ENCODE data around the gene NBL1. TPM values are rescaled to one million over a fixed set of nuclear protein-coding genes. Genes with fewer than 3 reads are reported as not detected.

The NBL1 gene
- total and polyA plus RNA-seq, 9 of the 15 experiments (the other 6 are each of a cell fraction or from before 2014, with no cell fraction given), result 0.10 to 3.7 (median 1.8) TPM; not detected in 1

DNA sequence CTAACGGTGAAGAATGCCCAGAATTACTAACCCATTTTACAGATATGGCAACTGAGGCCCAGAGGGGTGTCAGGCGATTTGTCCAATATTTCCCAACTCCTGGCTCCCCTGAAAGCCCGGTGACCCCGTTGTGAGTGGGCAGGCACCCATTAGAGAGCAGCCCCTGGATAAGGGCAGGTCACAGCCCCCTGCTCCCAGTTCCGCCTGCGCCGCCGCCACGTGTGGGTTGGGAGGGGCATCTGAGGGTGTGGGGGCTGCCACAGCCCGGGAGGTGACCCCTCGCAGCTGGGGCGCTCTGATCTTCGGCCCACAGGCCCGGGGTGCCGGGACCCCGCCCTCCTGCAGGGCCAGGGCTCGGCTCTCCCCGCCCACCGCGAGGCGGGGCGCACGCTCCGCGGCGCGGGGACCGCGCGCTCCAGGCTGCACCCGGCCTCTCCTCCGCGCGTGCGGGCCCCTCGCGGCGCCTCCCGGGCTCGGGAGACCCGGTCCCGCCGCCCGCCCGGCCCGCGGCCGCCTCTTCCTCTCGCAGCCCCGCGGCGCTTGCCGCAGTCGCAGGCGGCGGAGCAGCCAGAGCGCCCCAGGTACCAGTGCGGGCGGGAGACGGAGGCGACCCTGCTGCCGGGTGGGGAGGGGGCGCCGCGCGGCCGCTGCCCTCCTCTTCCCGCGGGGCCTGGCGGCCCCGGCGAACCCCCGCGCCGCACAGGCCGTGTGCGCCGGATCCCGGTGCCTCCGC, 20.5 kb downstream of the NBL1 start, which contains the start of gene HTR6 (continued):
- TF ChIP-seq, protein P1, sequence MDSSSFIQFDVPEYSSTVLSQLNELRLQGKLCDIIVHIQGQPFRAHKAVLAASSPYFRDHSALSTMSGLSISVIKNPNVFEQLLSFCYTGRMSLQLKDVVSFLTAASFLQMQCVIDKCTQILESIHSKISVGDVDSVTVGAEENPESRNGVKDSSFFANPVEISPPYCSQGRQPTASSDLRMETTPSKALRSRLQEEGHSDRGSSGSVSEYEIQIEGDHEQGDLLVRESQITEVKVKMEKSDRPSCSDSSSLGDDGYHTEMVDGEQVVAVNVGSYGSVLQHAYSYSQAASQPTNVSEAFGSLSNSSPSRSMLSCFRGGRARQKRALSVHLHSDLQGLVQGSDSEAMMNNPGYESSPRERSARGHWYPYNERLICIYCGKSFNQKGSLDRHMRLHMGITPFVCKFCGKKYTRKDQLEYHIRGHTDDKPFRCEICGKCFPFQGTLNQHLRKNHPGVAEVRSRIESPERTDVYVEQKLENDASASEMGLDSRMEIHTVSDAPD (CRISPR knock-in tag; IDR thresholded peaks at IDR 0.05), result no peak
- TF ChIP-seq CBX1 (IDR thresholded peaks at IDR 0.05; ENCODE audit: low read depth) (0 out of 2 replicates have a peak, but pooled peaks have one; percentile 60), EWSR1 (IDR thresholded peaks at IDR 0.05; ENCODE audit: borderline replicate concordance, low read depth, partially characterized antibody) (no peak), ADNP (tag; IDR thresholded peaks at IDR 0.05) (peak; percentile 89), FOXJ3 (CRISPR knock-in tag; IDR thresholded peaks at IDR 0.05) (no peak), CBX3 (IDR thresholded peaks at IDR 0.05; ENCODE audit: borderline replicate concordance in 1 of 2, low read length in 2 of 2) (peak in 1 of 2 experiments; percentile 58; a peak in 1 of 3 replicates), ESRRB (CRISPR knock-in tag; IDR thresholded peaks at IDR 0.05; ENCODE audit: borderline replicate concordance) (no peak), CXXC5 (CRISPR knock-in tag; IDR thresholded peaks at IDR 0.05) (no peak), MTA2 (IDR thresholded peaks at IDR 0.05; ENCODE audit: low read depth) (no peak), CBX8 (IDR thresholded peaks at IDR 0.05; ENCODE audit: borderline replicate concordance, extremely low read depth, low read depth, low read length, poor library complexity, severe bottlenecking) (no peak), FUS (optimal IDR thresholded peaks at IDR 0.05; ENCODE audit: low read depth, low read length) (no peak), HDAC8 (tag; IDR thresholded peaks at IDR 0.05) (no peak), NCOR1 (IDR thresholded peaks at IDR 0.05) (no peak), ZNF282 (CRISPR knock-in tag; IDR thresholded peaks at IDR 0.05) (no peak)
- TF ChIP-seq, protein P2, sequence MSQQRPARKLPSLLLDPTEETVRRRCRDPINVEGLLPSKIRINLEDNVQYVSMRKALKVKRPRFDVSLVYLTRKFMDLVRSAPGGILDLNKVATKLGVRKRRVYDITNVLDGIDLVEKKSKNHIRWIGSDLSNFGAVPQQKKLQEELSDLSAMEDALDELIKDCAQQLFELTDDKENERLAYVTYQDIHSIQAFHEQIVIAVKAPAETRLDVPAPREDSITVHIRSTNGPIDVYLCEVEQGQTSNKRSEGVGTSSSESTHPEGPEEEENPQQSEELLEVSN (IDR thresholded peaks at IDR 0.05; ENCODE audit: borderline replicate concordance in 1 of 2, extremely low read depth in 1 of 2, insufficient read depth in 1 of 2, insufficient read length in 1 of 2, low read depth in 1 of 2, low read length in 1 of 2, poor library complexity in 1 of 2, severe bottlenecking in 1 of 2), result no peak
- TF ChIP-seq, protein P3, sequence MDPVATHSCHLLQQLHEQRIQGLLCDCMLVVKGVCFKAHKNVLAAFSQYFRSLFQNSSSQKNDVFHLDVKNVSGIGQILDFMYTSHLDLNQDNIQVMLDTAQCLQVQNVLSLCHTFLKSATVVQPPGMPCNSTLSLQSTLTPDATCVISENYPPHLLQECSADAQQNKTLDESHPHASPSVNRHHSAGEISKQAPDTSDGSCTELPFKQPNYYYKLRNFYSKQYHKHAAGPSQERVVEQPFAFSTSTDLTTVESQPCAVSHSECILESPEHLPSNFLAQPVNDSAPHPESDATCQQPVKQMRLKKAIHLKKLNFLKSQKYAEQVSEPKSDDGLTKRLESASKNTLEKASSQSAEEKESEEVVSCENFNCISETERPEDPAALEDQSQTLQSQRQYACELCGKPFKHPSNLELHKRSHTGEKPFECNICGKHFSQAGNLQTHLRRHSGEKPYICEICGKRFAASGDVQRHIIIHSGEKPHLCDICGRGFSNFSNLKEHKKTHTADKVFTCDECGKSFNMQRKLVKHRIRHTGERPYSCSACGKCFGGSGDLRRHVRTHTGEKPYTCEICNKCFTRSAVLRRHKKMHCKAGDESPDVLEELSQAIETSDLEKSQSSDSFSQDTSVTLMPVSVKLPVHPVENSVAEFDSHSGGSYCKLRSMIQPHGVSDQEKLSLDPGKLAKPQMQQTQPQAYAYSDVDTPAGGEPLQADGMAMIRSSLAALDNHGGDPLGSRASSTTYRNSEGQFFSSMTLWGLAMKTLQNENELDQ (CRISPR knock-in tag; IDR thresholded peaks at IDR 0.05; ENCODE audit: borderline replicate concordance), result no peak
- TF ChIP-seq, protein P4, sequence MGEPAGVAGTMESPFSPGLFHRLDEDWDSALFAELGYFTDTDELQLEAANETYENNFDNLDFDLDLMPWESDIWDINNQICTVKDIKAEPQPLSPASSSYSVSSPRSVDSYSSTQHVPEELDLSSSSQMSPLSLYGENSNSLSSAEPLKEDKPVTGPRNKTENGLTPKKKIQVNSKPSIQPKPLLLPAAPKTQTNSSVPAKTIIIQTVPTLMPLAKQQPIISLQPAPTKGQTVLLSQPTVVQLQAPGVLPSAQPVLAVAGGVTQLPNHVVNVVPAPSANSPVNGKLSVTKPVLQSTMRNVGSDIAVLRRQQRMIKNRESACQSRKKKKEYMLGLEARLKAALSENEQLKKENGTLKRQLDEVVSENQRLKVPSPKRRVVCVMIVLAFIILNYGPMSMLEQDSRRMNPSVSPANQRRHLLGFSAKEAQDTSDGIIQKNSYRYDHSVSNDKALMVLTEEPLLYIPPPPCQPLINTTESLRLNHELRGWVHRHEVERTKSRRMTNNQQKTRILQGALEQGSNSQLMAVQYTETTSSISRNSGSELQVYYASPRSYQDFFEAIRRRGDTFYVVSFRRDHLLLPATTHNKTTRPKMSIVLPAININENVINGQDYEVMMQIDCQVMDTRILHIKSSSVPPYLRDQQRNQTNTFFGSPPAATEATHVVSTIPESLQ (CRISPR knock-in tag; IDR thresholded peaks at IDR 0.05), result no peak
- TF ChIP-seq, protein P5, sequence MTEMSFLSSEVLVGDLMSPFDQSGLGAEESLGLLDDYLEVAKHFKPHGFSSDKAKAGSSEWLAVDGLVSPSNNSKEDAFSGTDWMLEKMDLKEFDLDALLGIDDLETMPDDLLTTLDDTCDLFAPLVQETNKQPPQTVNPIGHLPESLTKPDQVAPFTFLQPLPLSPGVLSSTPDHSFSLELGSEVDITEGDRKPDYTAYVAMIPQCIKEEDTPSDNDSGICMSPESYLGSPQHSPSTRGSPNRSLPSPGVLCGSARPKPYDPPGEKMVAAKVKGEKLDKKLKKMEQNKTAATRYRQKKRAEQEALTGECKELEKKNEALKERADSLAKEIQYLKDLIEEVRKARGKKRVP (CRISPR knock-in tag; IDR thresholded peaks at IDR 0.05), result no peak
